Measurements from ENCODE around the gene SHISA7. TPM values are rescaled to one million over a fixed set of nuclear protein-coding genes. Genes with fewer than 3 reads are reported as not detected.
A peak's percentile ranks its signal among the peaks of the same experiment; 100 is the strongest.

SHISA7 gene
- total RNA-seq, 3 donors from 2014 or later (not counting 1 experiment from before 2014, with no cell fraction given), result not detected

DNA sequence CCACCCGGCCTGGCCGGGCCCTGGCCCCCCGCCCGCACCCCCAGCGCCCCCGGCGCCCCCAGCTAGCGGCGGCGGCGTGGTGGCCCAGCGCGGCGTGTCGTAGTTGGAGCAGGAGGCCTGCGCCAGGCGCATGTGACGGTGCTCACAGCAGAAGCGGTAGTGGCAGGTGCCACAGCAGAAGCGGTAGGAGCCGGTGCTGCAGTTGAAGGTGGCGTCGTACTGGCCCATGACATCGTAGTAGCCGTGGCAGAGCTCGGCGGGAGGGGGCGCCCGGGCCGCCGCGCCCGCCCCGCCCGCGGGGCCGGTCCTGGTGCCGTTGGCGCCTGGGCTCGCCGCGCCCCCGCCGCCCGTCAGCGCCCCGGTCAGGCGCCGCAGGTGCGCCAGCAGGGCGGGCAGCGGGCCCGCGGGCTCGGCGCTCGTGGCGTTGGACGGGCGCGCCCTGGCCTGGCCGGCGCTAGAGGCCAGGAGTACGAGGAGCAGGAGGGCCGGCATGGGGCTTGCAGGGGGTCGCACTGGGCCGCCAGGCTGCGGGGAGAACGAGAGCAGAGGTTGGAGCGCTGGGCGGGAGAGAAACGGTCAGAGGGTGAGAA, 633 bp downstream of the SHISA7 start:
- Histone ChIP-seq H3K9me3 (ENCODE audit: control insufficient read depth, insufficient read depth, low read length) (no peaks in the 10 kb centered on the region), H3K27ac (ENCODE audit: low read length) (no peak overlapping the region), H3K4me3 (ENCODE audit: low read length) (no peak overlapping the region), H3K36me3 (ENCODE audit: control insufficient read depth, insufficient read depth, low read length) (no peaks in the 10 kb centered on the region), H3K4me1 (ENCODE audit: control insufficient read depth, insufficient read depth, low read length) (peaks cover 22% of the 10 kb centered on the region), H3K27me3 (ENCODE audit: control insufficient read depth, insufficient read depth, low read length) (peaks cover 44% of the 10 kb centered on the region)
- peak in 1 of 2 donors; percentile 48 for DNase-seq
- intact Hi-C loops (cut with micrococcal nuclease), result no loop called here
- H3K4me3 Mint-ChIP-seq, result no peak overlapping the region
- H3K36me3 Mint-ChIP-seq, result peaks cover 8% of the 10 kb centered on the region
- peaks cover 52 to 53% of the 10 kb centered on the region in 2 donors for H3K27me3 Mint-ChIP-seq (ENCODE audit: low read depth in 2 of 2)
- no peak overlapping the region for H3K27ac Mint-ChIP-seq
- no peaks in the 10 kb centered on the region for H3K9me3 Mint-ChIP-seq
- WGBS (ENCODE audit: insufficient coverage), result 2% methylated on average over 70 of the region's 72 CpGs
- TF ChIP-seq, protein P1, sequence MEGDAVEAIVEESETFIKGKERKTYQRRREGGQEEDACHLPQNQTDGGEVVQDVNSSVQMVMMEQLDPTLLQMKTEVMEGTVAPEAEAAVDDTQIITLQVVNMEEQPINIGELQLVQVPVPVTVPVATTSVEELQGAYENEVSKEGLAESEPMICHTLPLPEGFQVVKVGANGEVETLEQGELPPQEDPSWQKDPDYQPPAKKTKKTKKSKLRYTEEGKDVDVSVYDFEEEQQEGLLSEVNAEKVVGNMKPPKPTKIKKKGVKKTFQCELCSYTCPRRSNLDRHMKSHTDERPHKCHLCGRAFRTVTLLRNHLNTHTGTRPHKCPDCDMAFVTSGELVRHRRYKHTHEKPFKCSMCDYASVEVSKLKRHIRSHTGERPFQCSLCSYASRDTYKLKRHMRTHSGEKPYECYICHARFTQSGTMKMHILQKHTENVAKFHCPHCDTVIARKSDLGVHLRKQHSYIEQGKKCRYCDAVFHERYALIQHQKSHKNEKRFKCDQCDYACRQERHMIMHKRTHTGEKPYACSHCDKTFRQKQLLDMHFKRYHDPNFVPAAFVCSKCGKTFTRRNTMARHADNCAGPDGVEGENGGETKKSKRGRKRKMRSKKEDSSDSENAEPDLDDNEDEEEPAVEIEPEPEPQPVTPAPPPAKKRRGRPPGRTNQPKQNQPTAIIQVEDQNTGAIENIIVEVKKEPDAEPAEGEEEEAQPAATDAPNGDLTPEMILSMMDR (IDR thresholded peaks at IDR 0.05), result no peak
- peak in 2 of 3 donors; percentile 17 to 40 for ATAC-seq
- peaks cover 11 to 25% of the 10 kb centered on the region in 2 donors for H3K4me1 Mint-ChIP-seq

DNA sequence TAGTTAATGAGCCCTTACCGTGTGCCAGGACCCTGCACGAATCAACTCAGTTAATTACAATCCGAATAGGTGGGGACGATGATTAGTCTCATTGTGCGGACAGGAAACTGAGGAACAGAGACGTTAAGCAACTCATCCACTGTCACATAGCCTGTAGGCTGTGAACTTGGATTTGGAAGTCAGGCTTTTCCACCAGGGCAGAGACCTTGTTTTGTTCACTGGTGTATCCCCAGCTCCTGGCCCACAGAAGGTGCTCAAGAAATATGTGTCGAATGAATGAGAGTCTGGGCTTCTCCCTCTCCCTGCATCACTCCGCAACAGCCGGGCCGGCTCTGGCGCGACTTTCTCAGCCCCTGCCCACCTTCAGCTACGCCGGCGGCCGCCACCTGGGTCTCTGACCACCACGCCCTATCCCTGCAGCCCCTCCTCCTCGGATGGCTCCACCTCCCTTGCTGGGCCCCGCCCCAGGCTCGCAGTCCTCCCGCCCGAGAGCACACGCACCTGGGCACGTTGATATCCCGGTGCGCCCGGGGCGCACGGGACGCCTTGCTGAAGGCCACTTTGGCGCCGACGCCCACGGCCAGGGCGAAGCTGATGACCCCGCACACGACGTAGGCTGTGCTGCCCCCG, 1.3 kb downstream of the SHISA7 start:
- no peaks in the 10 kb centered on the region for H3K9me3 ChIP-seq (ENCODE audit: control insufficient read depth, insufficient read depth, low read length)
- DNase-seq (no peak), ATAC-seq (no peak)
- H3K27ac ChIP-seq (ENCODE audit: low read length), result no peak overlapping the region
- Mint-ChIP-seq H3K36me3 (peaks cover 8% of the 10 kb centered on the region), H3K27ac (no peak overlapping the region), H3K4me3 (peak overlapping the region; percentile 72), H3K4me1 (peaks cover 11 to 31% of the 10 kb centered on the region in 2 donors), H3K27me3 (ENCODE audit: low read depth in 2 of 2) (peaks cover 59 to 60% of the 10 kb centered on the region in 2 donors), H3K9me3 (no peaks in the 10 kb centered on the region)
- peaks cover 48% of the 10 kb centered on the region for H3K27me3 ChIP-seq (ENCODE audit: control insufficient read depth, insufficient read depth, low read length)
- intact Hi-C loops (cut with micrococcal nuclease), result no loop called here
- TF ChIP-seq, protein P1 (IDR thresholded peaks at IDR 0.05), result no peak
- peaks cover 22% of the 10 kb centered on the region for H3K4me1 ChIP-seq (ENCODE audit: control insufficient read depth, insufficient read depth, low read length)
- H3K4me3 ChIP-seq (ENCODE audit: low read length), result no peak overlapping the region
- H3K36me3 ChIP-seq (ENCODE audit: control insufficient read depth, insufficient read depth, low read length), result no peaks in the 10 kb centered on the region
- WGBS (ENCODE audit: insufficient coverage), result 4% methylated on average over 39 of the region's 39 CpGs

DNA sequence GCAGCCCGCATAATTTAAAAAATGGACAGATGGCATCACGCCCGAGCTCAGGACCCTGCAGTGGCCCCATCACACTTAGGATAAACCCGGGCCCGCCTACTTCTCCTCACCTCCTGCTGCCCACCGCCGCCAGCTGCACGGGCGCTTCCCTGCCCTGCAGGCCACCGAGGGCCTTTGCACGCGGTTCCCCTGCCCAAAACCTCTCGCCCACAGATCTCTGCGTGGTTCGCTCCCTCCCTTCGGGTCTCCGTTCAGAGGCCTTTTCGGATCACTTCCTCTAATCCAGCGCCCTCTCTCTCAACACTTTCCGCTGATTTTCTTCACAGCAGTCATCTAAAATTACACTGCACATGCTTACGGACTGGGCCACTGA, 1.8 kb downstream of the SHISA7 start:
- no peak overlapping the region for H3K27ac ChIP-seq (ENCODE audit: low read length)
- no peak for ATAC-seq
- H3K36me3 Mint-ChIP-seq, result peaks cover 8% of the 10 kb centered on the region
- intact Hi-C loops (cut with micrococcal nuclease), result no loop called here
- no peak for DNase-seq
- H3K36me3 ChIP-seq (ENCODE audit: control insufficient read depth, insufficient read depth, low read length), result no peaks in the 10 kb centered on the region
- H3K27ac Mint-ChIP-seq, result no peak overlapping the region
- peaks cover 63 to 64% of the 10 kb centered on the region in 2 donors for H3K27me3 Mint-ChIP-seq (ENCODE audit: low read depth in 2 of 2)
- peak overlapping the region; percentile 72 for H3K4me3 Mint-ChIP-seq
- TF ChIP-seq, protein P1 (IDR thresholded peaks at IDR 0.05), result no peak
- H3K9me3 ChIP-seq (ENCODE audit: control insufficient read depth, insufficient read depth, low read length), result no peaks in the 10 kb centered on the region
- peaks cover 48% of the 10 kb centered on the region for H3K27me3 ChIP-seq (ENCODE audit: control insufficient read depth, insufficient read depth, low read length)
- peaks cover 22% of the 10 kb centered on the region for H3K4me1 ChIP-seq (ENCODE audit: control insufficient read depth, insufficient read depth, low read length)
- peaks cover 11 to 31% of the 10 kb centered on the region in 2 donors for H3K4me1 Mint-ChIP-seq
- no peak overlapping the region for H3K4me3 ChIP-seq (ENCODE audit: low read length)
- H3K9me3 Mint-ChIP-seq, result no peaks in the 10 kb centered on the region
- WGBS (ENCODE audit: insufficient coverage), result 2% methylated on average over 21 of the region's 21 CpGs

Measured in natural killer cell (primary cell).